Dermis blood vessel endothelial cell (primary cell): ENCODE data around the gene WASHC2A. TPM values are rescaled to one million over a fixed set of nuclear protein-coding genes. Genes with fewer than 3 reads are reported as not detected.
"Not testable (repeated sequence)": the region's sequence is repeated elsewhere in the genome, so short reads cannot be mapped to it uniquely, and the experiment has no call there.

Experiments
- DNase-seq: peaks from one replicate; pipeline ENCODE4 v3.0.0; 2010
- total RNA-seq: library from RNA; depleted of rRNA; stranded (reverse); fragments of >200 nt; gene quantifications from 2 replicates; pipeline ENCODE4 v1.2.3, GENCODE V29; 2014

Gene WASHC2A
- total RNA-seq, 1 donor from 2014 or later = 45.3 TPM

GRCh38 chr10:50152792-50153272, 85.1 kb downstream of the WASHC2A start:
- peak; percentile 10 for DNase-seq

DNA sequence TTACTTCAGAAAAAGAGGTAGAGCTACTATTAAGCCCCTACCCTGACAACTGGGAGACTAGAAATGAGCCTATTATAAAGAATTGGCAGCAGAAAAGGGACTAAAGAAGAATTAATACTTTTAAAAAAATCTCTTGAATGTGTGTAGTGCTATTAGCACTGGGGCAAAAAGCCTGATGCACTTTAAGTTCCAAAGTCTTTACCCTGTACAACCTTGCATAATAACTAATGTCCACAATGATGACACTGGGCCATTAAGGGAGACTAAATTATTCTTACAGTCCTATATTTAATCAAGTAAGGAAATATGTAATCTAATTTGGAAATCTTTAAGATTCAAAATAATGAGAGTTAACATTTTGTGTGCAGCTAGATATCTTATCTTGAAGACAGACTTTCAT, 90.1 kb downstream of the WASHC2A start:
- not testable (repeated sequence) for DNase-seq

- not testable (repeated sequence) for DNase-seq
These were observed 92.1 kb downstream of the WASHC2A start for GRCh38 chr10:50159856-50160255.

DNA sequence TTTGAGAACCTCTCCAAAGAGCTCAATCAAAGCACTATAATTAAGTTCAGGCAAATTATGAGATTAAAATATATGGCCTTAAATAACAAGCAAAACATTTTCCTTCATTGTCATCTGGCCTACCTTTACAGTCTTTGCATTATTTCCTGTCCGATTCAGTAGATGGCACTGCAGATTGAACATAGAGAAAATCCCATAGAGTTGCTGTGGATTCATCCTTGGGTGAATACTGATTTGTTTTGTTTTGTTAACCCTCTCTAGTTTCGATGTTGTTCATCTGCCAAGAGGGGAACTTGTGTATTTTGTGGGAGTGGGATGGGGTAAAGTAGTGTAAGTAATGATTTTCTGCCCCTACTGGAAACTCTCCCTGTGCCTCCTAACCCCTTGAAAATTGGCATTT, 97.3 kb downstream of the WASHC2A start:
- not testable (repeated sequence) for DNase-seq

- not testable (repeated sequence) for DNase-seq
These were observed 100.1 kb downstream of the WASHC2A start for GRCh38 chr10:50167833-50168232.

DNA sequence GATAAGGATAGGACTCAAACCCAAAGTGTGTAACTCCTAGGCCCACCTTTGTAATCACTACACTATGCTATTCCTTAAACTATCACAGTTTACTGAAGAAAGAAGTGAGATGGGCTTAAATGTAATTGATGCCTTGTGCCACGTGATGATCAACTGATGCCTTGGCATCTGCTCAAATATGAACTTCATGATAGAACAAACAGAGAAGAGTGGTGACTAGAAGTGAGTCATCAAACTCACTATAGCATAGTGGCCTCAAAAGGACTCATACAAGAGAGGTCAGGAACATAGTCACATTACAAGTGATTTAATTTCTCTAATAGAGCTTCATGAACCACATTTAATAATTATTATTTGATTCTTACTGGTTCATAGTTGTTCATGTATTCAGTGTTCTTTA, 101.8 kb downstream of the WASHC2A start:
- DNase-seq = peak; percentile 10

GRCh38 chr10:50174788-50175525, 107.2 kb downstream of the WASHC2A start:
- DNase-seq = not testable (repeated sequence)

Other genes starting within 250 kb of the WASHC2A start
- gene PARG, start 125.9 kb upstream of the WASHC2A start, total RNA-seq = 29.8 and 31.1 TPM in 2 replicates
- gene TIMM23B, start 125.9 kb upstream of the WASHC2A start, total RNA-seq = 12.4 and 15.3 TPM in 2 replicates
- 2.1 and 3.6 TPM in 2 replicates for gene AGAP6, start 79.5 kb upstream of the WASHC2A start, total RNA-seq
- gene ASAH2, start 183.6 kb downstream of the WASHC2A start, total RNA-seq = under 0.01 and 0.14 TPM in 2 replicates